ENCODE data around the gene DNAH17.

DNAH17 gene

GRCh38 chr17:78557598-78558039, 19.6 kb downstream of the DNAH17 start:
- in situ Hi-C loops (cut with MboI; ENCODE audit: low pct_unique_long_range_greater_than_20kb, low sequenced_read_pairs): no loop called here

GRCh38 chr17:78556812-78557211, 20.4 kb downstream of the DNAH17 start:
- in situ Hi-C loops (cut with MboI; ENCODE audit: low pct_unique_long_range_greater_than_20kb, low sequenced_read_pairs): no loop called here
- DNase-seq: no peak

More at GRCh38 chr17:78557598-78558039, 19.6 kb downstream of the DNAH17 start:
- DNase-seq: no peak

- in situ Hi-C loops (cut with MboI; ENCODE audit: low pct_unique_long_range_greater_than_20kb, low sequenced_read_pairs): no loop called here
- no peak for DNase-seq
These were observed 21.3 kb downstream of the DNAH17 start for GRCh38 chr17:78555746-78556401.

- in situ Hi-C loops (cut with MboI; ENCODE audit: low pct_unique_long_range_greater_than_20kb, low sequenced_read_pairs): no loop called here
- DNase-seq: no peak
These were observed 26.7 kb downstream of the DNAH17 start for GRCh38 chr17:78550464-78550863.

DNA sequence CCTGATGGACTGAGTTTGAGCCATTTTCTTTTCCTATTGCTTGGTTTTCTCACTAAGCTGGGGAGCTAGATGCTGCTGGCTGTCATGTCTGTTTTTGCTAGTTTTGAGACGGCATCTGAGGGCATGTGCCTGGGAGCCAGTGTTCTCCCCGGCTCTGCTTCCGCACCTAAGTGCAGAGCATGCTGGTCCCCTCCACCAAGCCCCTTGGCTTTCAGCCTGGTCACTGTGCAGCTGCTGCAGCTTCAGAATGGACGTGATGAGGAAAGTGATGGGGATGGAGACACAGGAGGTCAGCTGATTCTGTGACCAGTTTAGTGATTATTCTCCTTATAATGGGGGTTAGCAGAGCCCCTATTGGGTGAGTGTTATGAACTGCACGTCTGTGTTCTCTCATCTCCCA, 28.5 kb downstream of the DNAH17 start:
- in situ Hi-C loops (cut with MboI; ENCODE audit: low pct_unique_long_range_greater_than_20kb, low sequenced_read_pairs): no loop called here
- DNase-seq: no peak

DNA sequence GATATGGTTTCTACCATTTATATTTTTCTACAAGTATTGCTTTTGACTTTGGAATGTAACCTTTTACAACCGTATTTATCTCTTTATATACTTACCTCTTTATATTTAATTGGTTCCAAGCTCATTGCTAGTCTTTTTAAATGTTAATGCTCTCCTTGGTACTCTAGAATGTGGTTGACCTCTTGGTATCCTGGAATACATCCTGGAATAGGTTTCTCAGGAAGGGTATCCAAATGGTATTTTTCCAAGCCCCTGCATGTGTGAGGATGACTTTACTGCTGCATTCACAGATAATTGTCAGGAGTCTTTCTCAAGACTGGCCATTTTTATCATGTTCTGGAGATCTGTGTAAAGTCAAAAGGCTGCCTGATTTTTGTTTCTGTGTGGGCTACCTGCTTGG, 30.2 kb downstream of the DNAH17 start:
- no peak for DNase-seq
- in situ Hi-C loops (cut with MboI; ENCODE audit: low pct_unique_long_range_greater_than_20kb, low sequenced_read_pairs): no loop called here

DNA sequence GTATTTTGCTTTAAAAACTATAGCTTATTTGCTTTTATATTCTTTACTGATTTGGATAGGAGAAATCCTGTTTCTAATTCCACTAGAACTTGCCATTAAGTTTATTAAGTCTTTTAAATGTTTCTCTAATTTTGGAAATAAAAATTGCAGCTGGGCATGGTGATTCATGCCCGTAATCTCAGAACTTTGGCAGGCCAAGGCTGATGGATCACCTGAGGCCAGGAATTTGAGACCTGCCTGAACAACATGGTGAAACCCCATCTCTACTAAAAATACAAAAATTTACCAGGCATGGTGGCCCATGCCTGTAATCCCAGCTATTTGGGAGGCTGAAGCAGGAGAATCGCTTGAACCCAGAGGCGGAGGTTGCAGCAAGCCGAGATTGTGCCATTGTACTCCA, 30.7 kb downstream of the DNAH17 start:
- DNase-seq: no peak
- in situ Hi-C loops (cut with MboI; ENCODE audit: low pct_unique_long_range_greater_than_20kb, low sequenced_read_pairs): no loop called here

- in situ Hi-C loops (cut with MboI; ENCODE audit: low pct_unique_long_range_greater_than_20kb, low sequenced_read_pairs): no loop called here
- no peak for DNase-seq
These were observed 32.1 kb downstream of the DNAH17 start for GRCh38 chr17:78544881-78545755.

DNA sequence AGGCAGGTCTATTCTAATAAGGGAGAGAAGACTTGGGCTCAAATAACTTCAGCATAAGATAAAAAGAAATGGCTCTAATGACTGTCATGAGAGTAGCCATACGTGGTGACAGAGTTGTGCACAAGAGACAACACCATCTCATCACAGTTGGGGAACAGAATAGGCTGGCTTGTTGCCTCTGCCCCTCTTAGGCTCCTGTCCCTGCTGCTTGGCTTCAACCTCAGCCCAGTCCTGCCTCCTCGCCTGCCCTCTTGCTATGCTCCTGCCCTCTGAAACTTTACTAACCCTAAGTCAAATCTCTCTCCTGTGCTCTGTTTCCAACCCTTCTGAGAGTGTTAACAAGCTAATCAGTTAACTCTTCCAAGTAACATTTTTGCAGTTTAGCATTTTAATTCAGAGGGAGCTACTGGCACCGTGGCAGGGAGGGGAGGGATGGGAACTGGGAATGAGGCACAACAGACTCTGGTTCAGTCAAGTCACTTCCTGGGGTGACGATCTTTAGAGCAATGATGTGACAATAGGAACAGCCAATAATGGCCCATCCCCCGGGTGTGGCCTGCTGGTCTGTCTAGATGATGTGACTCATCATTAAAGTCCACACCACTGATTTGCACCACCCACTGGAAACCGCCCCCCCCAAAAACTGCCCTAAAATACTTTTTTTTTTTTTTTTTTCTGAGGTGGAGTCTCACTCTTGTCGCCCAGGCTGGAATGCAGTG, 35.5 kb downstream of the DNAH17 start:
- in situ Hi-C loops (cut with MboI; ENCODE audit: low pct_unique_long_range_greater_than_20kb, low sequenced_read_pairs): no loop called here
- no peak for DNase-seq

GRCh38 chr17:78539781-78540180, 37.4 kb downstream of the DNAH17 start:
- no peak for DNase-seq
- in situ Hi-C loops (cut with MboI; ENCODE audit: low pct_unique_long_range_greater_than_20kb, low sequenced_read_pairs): no loop called here

GRCh38 chr17:78538033-78538776, 39.0 kb downstream of the DNAH17 start:
- in situ Hi-C loops (cut with MboI; ENCODE audit: low pct_unique_long_range_greater_than_20kb, low sequenced_read_pairs): no loop called here
- no peak for DNase-seq

DNA sequence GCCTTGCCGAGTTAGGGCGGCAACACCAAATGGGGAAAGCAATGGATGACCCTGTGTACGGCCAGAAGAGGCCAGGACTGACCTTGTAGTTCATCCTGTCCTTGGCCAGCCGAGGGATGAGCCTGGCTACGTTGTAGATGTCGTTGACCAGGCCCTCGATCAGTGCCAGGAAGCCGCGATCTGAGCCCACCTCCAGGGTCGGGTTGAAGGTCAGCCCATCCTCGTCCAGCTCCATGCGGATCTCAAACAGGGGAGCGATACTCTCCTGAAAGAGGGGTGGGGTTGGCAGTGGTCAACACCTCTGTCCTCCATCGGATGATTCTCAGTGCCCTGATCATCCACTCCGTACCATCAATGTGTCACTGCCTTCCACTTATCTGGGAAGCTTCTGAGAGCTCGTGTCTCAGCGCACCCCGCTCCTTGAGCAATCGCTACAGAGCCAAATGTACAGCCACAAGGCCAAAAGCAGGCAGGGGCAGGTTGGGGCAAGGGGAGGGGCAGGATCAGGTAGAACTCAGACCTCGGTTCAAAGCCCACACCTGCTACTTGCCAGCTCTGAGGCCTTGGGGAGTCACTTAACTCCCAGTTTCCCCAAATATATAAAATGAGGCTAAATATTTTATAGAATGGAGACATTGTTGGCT, 39.9 kb downstream of the DNAH17 start:
- DNase-seq: no peak
- in situ Hi-C loops (cut with MboI; ENCODE audit: low pct_unique_long_range_greater_than_20kb, low sequenced_read_pairs): no loop called here

DNA sequence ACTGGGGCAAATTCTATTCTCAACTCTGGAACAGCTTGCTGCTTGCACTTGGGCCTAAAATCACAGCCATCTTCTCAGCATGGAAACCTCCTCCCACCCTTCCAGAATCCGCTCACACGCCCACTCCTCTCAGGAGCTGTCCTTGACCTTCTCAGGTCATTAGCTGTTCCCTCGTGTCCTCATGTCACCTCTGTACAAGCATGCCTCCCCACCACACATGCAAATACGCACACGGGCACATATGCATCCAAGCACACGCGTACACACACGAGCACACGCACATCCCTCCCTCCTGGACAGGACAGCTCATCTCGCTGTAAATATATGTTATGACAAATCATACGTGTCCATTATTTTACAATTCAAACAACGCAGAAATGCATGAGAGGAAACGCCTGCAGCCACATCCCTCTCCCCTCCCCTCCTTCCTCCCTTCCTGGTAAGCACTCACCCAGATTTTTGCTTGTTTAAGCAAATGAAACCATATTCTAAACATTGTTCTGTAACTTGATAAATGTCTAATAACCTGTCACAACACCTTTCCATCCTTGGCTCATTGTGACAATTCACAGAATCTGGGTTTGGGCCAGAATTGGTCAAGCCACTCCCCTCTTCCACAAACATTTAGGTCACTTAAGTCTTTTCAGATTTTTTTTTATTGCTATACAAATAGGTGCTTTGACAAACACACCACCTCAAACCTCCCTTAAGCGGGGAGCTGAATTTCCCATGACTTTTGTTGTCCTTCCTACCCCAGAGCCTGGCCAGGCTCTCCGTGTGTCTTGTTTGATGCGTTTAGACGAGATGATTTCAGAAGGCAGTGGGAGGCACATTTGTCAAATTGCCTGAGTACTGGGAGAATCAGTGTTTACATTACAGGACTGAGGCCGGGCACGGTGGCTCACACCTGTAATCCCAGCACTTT, 41.7 kb downstream of the DNAH17 start:
- no peak for DNase-seq

DNA sequence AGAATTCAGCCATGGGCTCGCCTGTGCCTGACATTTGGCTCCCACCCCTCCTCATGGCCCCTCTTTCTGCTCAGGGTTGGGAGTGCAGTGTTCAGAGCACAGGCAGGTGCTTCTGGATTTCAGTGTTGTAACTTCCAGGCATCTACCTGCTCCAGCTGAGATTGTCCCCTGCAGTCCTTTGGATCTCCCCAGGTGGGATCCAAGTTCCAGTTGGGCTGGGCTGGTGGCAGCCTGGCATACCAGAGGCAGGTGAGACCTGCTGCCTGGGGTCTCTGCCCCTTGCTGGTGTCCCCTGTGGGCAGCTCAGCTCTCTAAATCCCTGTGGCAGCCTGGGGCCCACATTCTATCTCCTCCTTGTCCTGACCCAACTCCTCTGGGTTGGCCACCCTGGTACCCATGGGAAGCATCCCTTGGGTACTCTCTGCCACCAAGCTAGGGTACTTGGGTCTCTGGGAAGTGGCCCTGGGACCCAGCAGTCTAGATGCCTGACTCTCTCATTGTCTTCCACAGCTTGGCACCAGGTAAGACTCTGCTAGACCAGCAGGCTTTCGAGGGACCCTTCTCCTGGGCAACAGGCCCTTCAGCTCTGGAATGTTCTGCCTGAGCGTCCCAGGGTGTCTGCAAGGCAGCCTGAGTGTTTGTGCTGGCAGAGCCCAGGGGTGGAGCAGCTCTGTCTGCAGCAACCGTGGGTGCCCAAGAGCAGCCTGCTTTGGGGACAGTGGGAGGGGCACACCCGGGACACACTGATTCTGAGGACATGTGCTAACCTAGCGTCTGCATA, 42.5 kb downstream of the DNAH17 start:
- DNase-seq: no peak
- in situ Hi-C loops (cut with MboI; ENCODE audit: low pct_unique_long_range_greater_than_20kb, low sequenced_read_pairs): no loop called here

More for the DNA sequence above, 41.7 kb downstream of the DNAH17 start:
- in situ Hi-C loops (cut with MboI; ENCODE audit: low pct_unique_long_range_greater_than_20kb, low sequenced_read_pairs): no loop called here

DNA sequence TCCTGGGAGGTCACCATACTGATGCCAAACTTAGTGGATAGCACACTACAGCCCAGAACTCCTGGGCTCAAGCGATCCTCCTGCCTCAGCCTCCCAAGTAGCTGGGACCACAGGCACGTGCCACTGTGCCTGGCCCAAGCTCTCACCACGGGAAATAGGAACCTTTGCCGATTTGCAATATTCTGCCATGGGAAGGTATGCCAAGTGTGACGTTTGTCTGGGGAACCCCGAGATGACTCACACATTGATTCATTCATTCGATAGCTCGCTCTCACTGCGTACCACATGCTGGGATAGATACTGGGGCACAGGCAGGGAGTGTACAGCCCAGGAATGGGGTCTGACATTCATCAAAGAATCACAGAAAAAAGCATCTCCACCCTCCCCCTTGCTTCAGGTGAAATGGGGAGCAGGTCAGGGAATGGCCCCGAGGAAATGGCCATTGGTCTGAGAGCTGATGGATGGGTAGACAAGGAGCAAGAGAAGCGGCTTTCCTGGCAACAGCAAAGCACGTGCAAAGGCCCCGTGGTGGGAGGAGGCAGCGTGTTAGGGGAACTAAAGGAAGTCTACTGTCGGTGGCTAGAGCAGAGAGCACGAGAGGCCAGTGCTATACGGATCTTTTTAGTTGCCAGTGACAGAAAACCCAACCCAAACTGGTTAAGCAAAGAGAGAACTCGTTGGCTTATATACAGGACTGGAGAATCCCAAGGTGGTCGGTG, 44.1 kb downstream of the DNAH17 start:
- in situ Hi-C loops (cut with MboI; ENCODE audit: low pct_unique_long_range_greater_than_20kb, low sequenced_read_pairs): no loop called here
- no peak for DNase-seq

GRCh38 chr17:78532311-78532710, 44.9 kb downstream of the DNAH17 start:
- in situ Hi-C loops (cut with MboI; ENCODE audit: low pct_unique_long_range_greater_than_20kb, low sequenced_read_pairs): no loop called here
- DNase-seq: no peak
